ENCODE results near the gene CEACAM20.
"Not testable (repeated sequence)": the region's sequence is repeated elsewhere in the genome, so short reads cannot be mapped to it uniquely, and the experiment has no call there.

Gene CEACAM20

GRCh38 chr19:44476559-44477408, 52.7 kb downstream of the CEACAM20 start:
- DNase-seq (ENCODE audit: low spot score), result no peak

- not testable (repeated sequence) for DNase-seq (ENCODE audit: low spot score)
These were observed 60.7 kb downstream of the CEACAM20 start for GRCh38 chr19:44468730-44469129.

GRCh38 chr19:44462600-44463286, 66.7 kb downstream of the CEACAM20 start:
- DNase-seq (ENCODE audit: low spot score), result not testable (repeated sequence)

All from activated CD4-positive, alpha-beta T cell treated with anti-CD3 and anti-CD28 coated beads, Interleukin-2, Interleukin-4, amounts not matched to agents 100 ng/mL and 50 ng/mL, durations not matched to agents 16 hours and 8 hours (primary cell).